Skeletal muscle satellite cell (primary cell): ENCODE results near the gene UIMC1.
"Not testable (repeated sequence)": the region's sequence is repeated elsewhere in the genome, so short reads cannot be mapped to it uniquely, and the experiment has no call there.

Source experiments
- H3K27me3 ChIP-seq: 2 replicates; pipeline ENCODE4 v1.7.0; 2013; ENCODE audit warnings: low read length; ENCODE audit not compliant: control insufficient read depth, insufficient read depth
- H3K36me3 ChIP-seq: 2 replicates; pipeline ENCODE4 v1.7.0; 2013; ENCODE audit warnings: mild to moderate bottlenecking, control low read depth, low read length; ENCODE audit not compliant: insufficient read depth
- H3K4me1 ChIP-seq: 2 replicates; pipeline ENCODE4 v1.7.0; 2013; ENCODE audit warnings: low read length; ENCODE audit not compliant: control insufficient read depth, insufficient read depth
- H3K4me2 ChIP-seq: 2 replicates; pipeline ENCODE4 v1.7.0; 2013; ENCODE audit warnings: mild to moderate bottlenecking, low read length
- H3K4me3 ChIP-seq: 2 replicates; pipeline ENCODE4 v1.7.0; 2013; ENCODE audit warnings: low read length
- H3K9ac ChIP-seq: 2 replicates; pipeline ENCODE4 v1.7.0; 2013; ENCODE audit warnings: mild to moderate bottlenecking, low read depth, low read length, moderate library complexity
- H3K9me3 ChIP-seq: replicated peaks from 2 replicates; pipeline ENCODE4 v1.7.0; 2013; ENCODE audit warnings: mild to moderate bottlenecking, control low read depth, low read length

UIMC1 gene

GRCh38 chr5:176874198-176874780, 132.3 kb downstream of the UIMC1 start:
- no peak overlapping the region for H3K4me3 ChIP-seq
- H3K27me3 ChIP-seq, result peaks cover 45% of the 10 kb centered on the region
- no peaks in the 10 kb centered on the region for H3K4me1 ChIP-seq
- H3K9ac ChIP-seq, result no peak overlapping the region
- no peaks in the 10 kb centered on the region for H3K9me3 ChIP-seq
- no peak overlapping the region for H3K4me2 ChIP-seq
- no peaks in the 10 kb centered on the region for H3K36me3 ChIP-seq

GRCh38 chr5:176873541-176874172, 132.9 kb downstream of the UIMC1 start:
- Histone ChIP-seq H3K4me2 (no peak overlapping the region), H3K4me3 (no peak overlapping the region), H3K27me3 (peaks cover 42% of the 10 kb centered on the region), H3K36me3 (no peaks in the 10 kb centered on the region), H3K9me3 (no peaks in the 10 kb centered on the region), H3K9ac (no peak overlapping the region), H3K4me1 (no peaks in the 10 kb centered on the region)

DNA sequence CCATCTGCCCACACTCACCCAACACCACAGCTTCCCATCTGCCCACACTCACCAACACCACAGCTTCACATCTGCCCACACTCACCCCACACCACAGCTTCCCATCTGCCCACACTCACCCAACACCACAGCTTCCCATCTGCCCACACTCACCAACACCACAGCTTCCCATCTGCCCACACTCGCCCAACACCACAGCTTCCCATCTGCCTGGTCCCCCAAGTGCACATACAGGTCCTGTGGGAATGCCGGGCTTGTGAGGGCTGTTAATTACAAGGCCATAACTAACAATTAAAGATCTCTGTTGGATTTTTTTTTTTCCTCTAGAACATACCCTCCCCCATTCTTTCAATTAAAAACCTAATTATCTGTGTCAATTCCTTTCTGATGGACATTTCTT, 133.6 kb downstream of the UIMC1 start:
- H3K36me3 ChIP-seq, H3K4me1 ChIP-seq, H3K4me3 ChIP-seq, H3K9me3 ChIP-seq, H3K4me2 ChIP-seq, H3K9ac ChIP-seq: not testable (repeated sequence)
- peaks cover 38% of the 10 kb centered on the region for H3K27me3 ChIP-seq

GRCh38 chr5:176872586-176872985, 134.0 kb downstream of the UIMC1 start:
- peaks cover 37% of the 10 kb centered on the region for H3K27me3 ChIP-seq
- not testable (repeated sequence) for H3K4me3 ChIP-seq, H3K9ac ChIP-seq, H3K4me2 ChIP-seq, H3K36me3 ChIP-seq, H3K4me1 ChIP-seq, H3K9me3 ChIP-seq

GRCh38 chr5:176870644-176871043, 135.9 kb downstream of the UIMC1 start:
- not testable (repeated sequence) for H3K36me3 ChIP-seq, H3K4me1 ChIP-seq, H3K9ac ChIP-seq, H3K4me3 ChIP-seq, H3K9me3 ChIP-seq, H3K4me2 ChIP-seq
- peaks cover 36% of the 10 kb centered on the region for H3K27me3 ChIP-seq

- Histone ChIP-seq H3K27me3 (peaks cover 36% of the 10 kb centered on the region), H3K4me3 (no peak overlapping the region), H3K4me2 (no peak overlapping the region), H3K9ac (no peak overlapping the region), H3K9me3 (no peaks in the 10 kb centered on the region), H3K4me1 (no peaks in the 10 kb centered on the region), H3K36me3 (no peaks in the 10 kb centered on the region)
Observed at GRCh38 chr5:176870110-176870591, 136.4 kb downstream of the UIMC1 start.

DNA sequence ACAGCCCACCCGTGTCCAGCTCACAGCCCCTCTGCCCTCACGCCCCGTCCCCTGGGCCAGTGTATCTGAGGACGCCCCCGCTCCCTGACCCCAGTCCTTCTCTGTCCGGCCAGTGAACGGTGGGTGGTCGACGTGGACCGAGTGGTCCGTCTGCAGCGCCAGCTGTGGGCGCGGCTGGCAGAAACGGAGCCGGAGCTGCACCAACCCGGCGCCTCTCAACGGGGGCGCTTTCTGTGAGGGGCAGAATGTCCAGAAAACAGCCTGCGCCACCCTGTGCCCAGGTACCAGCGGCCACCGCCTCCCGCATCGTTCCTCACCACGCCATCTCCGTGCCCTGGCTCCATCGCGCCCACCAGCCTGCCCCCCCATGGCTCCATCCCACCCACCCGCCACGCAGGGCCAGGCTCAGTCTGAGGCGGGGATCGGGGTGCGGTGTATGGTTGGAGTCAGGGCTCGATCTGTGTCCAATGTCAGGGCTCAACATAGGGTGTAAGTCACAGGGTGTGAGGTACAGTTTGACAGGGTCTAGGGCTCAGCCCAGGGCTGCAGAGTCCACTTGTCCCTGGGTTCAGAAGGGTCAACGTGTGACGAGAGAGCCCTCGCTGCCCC, 137.0 kb downstream of the UIMC1 start:
- Histone ChIP-seq H3K27me3 (peaks cover 31% of the 10 kb centered on the region), H3K4me2 (no peak overlapping the region), H3K4me3 (no peak overlapping the region), H3K36me3 (no peaks in the 10 kb centered on the region), H3K9me3 (no peaks in the 10 kb centered on the region), H3K4me1 (no peaks in the 10 kb centered on the region), H3K9ac (no peak overlapping the region)

GRCh38 chr5:176868731-176869130, 137.8 kb downstream of the UIMC1 start:
- Histone ChIP-seq H3K9me3 (no peaks in the 10 kb centered on the region), H3K27me3 (peaks cover 32% of the 10 kb centered on the region), H3K4me2 (no peak overlapping the region), H3K36me3 (no peaks in the 10 kb centered on the region), H3K4me3 (no peak overlapping the region), H3K9ac (no peak overlapping the region), H3K4me1 (no peaks in the 10 kb centered on the region)

GRCh38 chr5:176868126-176868525, 138.5 kb downstream of the UIMC1 start:
- H3K36me3 ChIP-seq, result no peaks in the 10 kb centered on the region
- H3K9me3 ChIP-seq, result no peaks in the 10 kb centered on the region
- no peaks in the 10 kb centered on the region for H3K4me1 ChIP-seq
- no peak overlapping the region for H3K4me3 ChIP-seq
- peaks cover 31% of the 10 kb centered on the region for H3K27me3 ChIP-seq
- no peak overlapping the region for H3K4me2 ChIP-seq
- no peak overlapping the region for H3K9ac ChIP-seq

DNA sequence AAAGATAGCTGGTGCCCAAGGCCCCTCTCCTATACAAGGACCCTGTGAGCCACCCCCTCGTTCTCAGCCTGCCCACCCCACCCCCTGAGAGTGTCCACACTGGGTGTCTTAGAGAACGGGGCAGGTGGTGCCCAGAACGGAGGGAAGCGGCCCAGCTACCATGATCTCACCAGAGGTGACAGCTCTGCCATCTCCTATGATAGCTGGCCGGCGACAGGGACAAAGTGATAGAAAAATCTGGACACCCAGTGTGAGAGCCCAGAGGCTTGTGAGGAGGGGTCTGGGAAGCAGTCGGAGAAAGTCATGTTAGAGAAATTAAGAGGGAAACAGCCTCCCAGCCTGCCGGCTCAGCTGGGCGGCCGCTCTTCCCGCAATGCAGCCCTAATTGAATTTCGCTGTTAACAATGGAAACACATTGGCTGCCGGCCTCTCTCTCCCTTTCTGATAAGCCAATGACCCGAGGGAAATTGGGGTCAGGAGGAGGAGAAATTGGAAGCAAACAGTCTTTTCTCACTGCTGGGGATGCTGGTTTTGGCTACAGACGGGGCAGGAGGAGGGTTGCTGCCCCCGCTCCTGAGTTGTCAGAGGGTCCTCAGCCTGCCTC, 139.8 kb downstream of the UIMC1 start:
- Histone ChIP-seq H3K4me3 (no peak overlapping the region), H3K36me3 (no peaks in the 10 kb centered on the region), H3K9ac (no peak overlapping the region), H3K4me1 (no peaks in the 10 kb centered on the region), H3K9me3 (no peaks in the 10 kb centered on the region), H3K4me2 (no peak overlapping the region), H3K27me3 (peaks cover 43% of the 10 kb centered on the region)

DNA sequence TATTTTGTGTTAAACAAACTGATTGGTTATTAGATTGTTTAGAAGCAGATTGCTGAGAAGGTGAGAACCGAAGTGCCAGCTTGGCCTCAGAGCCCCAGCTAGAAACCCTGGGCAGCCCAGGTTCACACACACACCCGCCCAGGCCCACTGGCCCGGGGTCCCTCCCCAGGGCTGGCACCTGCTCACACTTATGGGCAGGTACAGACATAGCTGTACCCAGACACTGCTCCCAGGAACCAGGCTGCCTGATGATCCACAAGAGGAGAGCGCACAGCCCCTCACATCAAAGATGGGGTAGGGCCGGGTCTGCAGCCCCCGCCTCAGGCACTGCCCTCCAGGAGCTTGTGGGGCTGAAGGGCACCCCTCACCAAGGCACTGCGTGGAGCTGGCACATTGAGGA, 140.6 kb downstream of the UIMC1 start:
- H3K4me1 ChIP-seq, result no peaks in the 10 kb centered on the region
- no peak overlapping the region for H3K4me2 ChIP-seq
- H3K9ac ChIP-seq, result no peak overlapping the region
- H3K9me3 ChIP-seq, result no peaks in the 10 kb centered on the region
- peaks cover 47% of the 10 kb centered on the region for H3K27me3 ChIP-seq
- no peak overlapping the region for H3K4me3 ChIP-seq
- no peaks in the 10 kb centered on the region for H3K36me3 ChIP-seq
